COLO668 (cell line): Measurements from ENCODE around the gene RHO.
A peak's percentile ranks its signal among the peaks of the same experiment; 100 is the strongest.

Experiments used
- DNase-seq: peaks from one replicate; lab custom pipeline; 2025; ENCODE audit not compliant: unreplicated experiment; lab: John Stamatoyannopoulos, UW

Gene RHO

GRCh38 chr3:129558081-129558771 lies 29.8 kb downstream of the RHO start:
- no peak for DNase-seq

- DNase-seq: peak; percentile 37
These were observed 30.5 kb downstream of the RHO start for GRCh38 chr3:129558772-129559564.

GRCh38 chr3:129559565-129560079 lies 31.2 kb downstream of the RHO start:
- no peak for DNase-seq

GRCh38 chr3:129560269-129560787 lies 31.9 kb downstream of the RHO start:
- DNase-seq: no peak

- no peak for DNase-seq
These were observed 32.6 kb downstream of the RHO start for GRCh38 chr3:129560911-129561594.

GRCh38 chr3:129561619-129562248 lies 33.3 kb downstream of the RHO start:
- no peak for DNase-seq

- DNase-seq: no peak
These were observed 34.4 kb downstream of the RHO start for GRCh38 chr3:129562803-129563202.

- no peak for DNase-seq
These were observed 34.9 kb downstream of the RHO start for GRCh38 chr3:129563332-129563731.

GRCh38 chr3:129563850-129564535 lies 35.6 kb downstream of the RHO start:
- no peak for DNase-seq

- DNase-seq: no peak
These were observed 36.7 kb downstream of the RHO start for GRCh38 chr3:129564981-129565644.

- no peak for DNase-seq
These were observed 37.5 kb downstream of the RHO start for GRCh38 chr3:129565902-129566301.

GRCh38 chr3:129567176-129567705 lies 38.8 kb downstream of the RHO start:
- no peak for DNase-seq

- DNase-seq: no peak
These were observed 39.5 kb downstream of the RHO start for GRCh38 chr3:129567939-129568338.

GRCh38 chr3:129569856-129570255 lies 41.4 kb downstream of the RHO start:
- no peak for DNase-seq

- DNase-seq: no peak
These were observed 43.4 kb downstream of the RHO start for GRCh38 chr3:129571605-129572547.

GRCh38 chr3:129572603-129573002 lies 44.2 kb downstream of the RHO start:
- no peak for DNase-seq

- no peak for DNase-seq
These were observed 45.1 kb downstream of the RHO start for GRCh38 chr3:129573493-129573892.

- no peak for DNase-seq
These were observed 45.8 kb downstream of the RHO start for GRCh38 chr3:129574206-129574605.
